ENCODE data around the gene RERE.

GRCh38 chr1:8662380-8663072, 154.9 kb downstream of the RERE start:
- no peak for TF ChIP-seq POLR2A (IDR thresholded peaks at IDR 0.05)
- TF ChIP-seq CTCF (IDR thresholded peaks at IDR 0.05), result no peak

All from thyroid gland (tissue), 4 donors.